Measurements from ENCODE around the gene UCP2. TPM values are rescaled to one million over a fixed set of nuclear protein-coding genes. Genes with fewer than 3 reads are reported as not detected.

Gene UCP2
- total RNA-seq, 4 donors from 2014 or later: 36.7 to 57.6 (median 39.6) TPM

DNA sequence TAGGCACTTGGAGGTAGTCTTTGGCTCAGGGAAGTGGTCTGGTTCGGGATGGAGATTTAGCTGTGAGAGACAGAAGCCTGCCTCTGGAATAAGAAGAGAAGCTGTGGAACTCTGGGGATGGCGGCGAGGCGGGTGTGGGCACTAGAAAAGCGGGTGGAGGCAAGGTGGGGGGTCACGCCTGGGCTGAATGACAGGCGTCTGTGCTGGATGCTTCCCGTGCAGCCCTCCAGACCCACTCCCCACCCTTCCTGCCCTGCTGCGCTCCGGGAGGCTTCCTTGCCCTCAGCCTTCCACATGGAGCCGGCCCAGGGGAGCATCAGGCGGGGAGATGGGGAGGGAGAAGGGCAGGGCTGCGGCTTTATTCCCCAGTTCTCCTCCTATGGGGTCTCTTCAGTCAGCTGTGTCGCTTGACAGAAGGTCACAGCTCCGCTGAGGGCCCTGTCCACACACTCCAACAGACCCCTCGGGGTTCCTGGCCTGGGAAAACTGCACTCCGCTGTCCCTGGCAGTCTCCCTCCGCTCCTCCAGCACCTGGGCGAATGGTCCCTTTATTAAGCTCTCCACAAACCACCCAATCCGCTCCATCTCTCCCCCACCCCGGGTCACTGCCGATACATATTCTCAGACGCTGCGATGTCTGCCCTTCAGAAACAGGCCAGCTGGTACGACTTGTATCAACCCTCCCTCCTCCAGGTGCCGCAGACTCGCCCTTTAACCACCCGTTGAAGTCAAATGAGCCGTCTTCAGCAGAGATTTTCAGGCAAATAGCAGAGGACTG lies 25.6 kb downstream of the UCP2 start:
- 56 to 80% methylated on average over 1 to 25 of the region's 29 CpGs for WGBS, 2 donors (ENCODE audit: low coverage in 1 of 2)
- TF ChIP-seq POLR2A (IDR thresholded peaks at IDR 0.05) (no peak), EP300 (IDR thresholded peaks at IDR 0.05; ENCODE audit: low read depth) (no peak), CTCF (IDR thresholded peaks at IDR 0.05) (no peak), POLR2AphosphoS5 (IDR thresholded peaks at IDR 0.05) (no peak)
- DNase-seq: no peak

DNA sequence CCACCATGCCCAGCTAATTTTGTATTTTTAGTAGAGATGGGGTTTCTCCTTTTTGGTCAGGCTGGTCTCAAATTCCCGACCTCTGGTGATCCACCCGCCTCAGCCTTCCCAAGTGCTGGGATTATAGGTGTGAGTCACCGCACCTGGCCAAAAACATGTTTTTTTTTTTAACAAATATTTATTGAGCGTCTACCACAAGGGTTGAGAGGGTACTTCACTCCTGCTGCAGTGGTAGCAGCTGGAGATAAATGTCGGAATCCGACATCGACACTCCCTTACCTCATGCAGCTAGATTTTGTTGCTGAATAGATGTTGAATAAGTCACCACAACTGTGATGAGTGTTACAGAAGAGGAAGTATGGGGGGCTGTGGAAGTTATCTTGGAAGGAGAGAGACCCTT lies 30.8 kb downstream of the UCP2 start:
- H3K36me3 ChIP-seq: no peaks in the 10 kb centered on the region
- no peak for TF ChIP-seq EP300 (IDR thresholded peaks at IDR 0.05; ENCODE audit: low read depth)
- no peak for TF ChIP-seq CTCF (IDR thresholded peaks at IDR 0.05)
- no peak for TF ChIP-seq POLR2AphosphoS5 (IDR thresholded peaks at IDR 0.05)
- no peak for TF ChIP-seq POLR2A (IDR thresholded peaks at IDR 0.05)
- H3K4me3 ChIP-seq: no peak overlapping the region
- no peaks in the 10 kb centered on the region for H3K9me3 ChIP-seq
- 76 to 88% methylated on average over 5 to 7 of the region's 7 CpGs for WGBS, 2 donors (ENCODE audit: low coverage in 1 of 2)
- intact Hi-C loops (cut with DNase I; ENCODE audit: low total_unique reads): no loop called here
- H3K4me1 ChIP-seq: no peaks in the 10 kb centered on the region
- no peak overlapping the region for H3K27ac ChIP-seq
- no peaks in the 10 kb centered on the region for H3K27me3 ChIP-seq
- in situ Hi-C loops (cut with MboI; ENCODE audit: low pct_ligation_motif_present in 1 of 4, low pct_unique_long_range_greater_than_20kb in 1 of 4, low sequenced_read_pairs in 3 of 4): loop anchor here in 2 of 4 donors (25.0 kb wide), 2 partner anchors 136 to 611 kb away; no protein-coding TSS in a partner anchor
- no peak for DNase-seq

More for the DNA sequence above, 25.6 kb downstream of the UCP2 start:
- H3K27me3 ChIP-seq: no peaks in the 10 kb centered on the region
- in situ Hi-C loops (cut with MboI; ENCODE audit: low pct_ligation_motif_present in 1 of 4, low pct_unique_long_range_greater_than_20kb in 1 of 4, low sequenced_read_pairs in 3 of 4): loop anchor here in 2 of 4 donors (25.0 kb wide), 2 partner anchors 130 to 605 kb away; no protein-coding TSS in a partner anchor
- H3K4me3 ChIP-seq: no peak overlapping the region
- H3K27ac ChIP-seq: no peak overlapping the region
- no peaks in the 10 kb centered on the region for H3K9me3 ChIP-seq
- intact Hi-C loops (cut with DNase I; ENCODE audit: low total_unique reads): no loop called here
- H3K36me3 ChIP-seq: no peaks in the 10 kb centered on the region
- no peaks in the 10 kb centered on the region for H3K4me1 ChIP-seq

GRCh38 chr11:73950869-73951710 lies 31.6 kb downstream of the UCP2 start, which contains the start of gene DNAJB13:
Gene DNAJB13, plus strand, starts transcription at chr11:73951026. Its CDS starts 44 bp downstream, at chr11:73951070.
- 78 to 80% methylated on average over 4 to 12 of the region's 12 CpGs for WGBS, 2 donors (ENCODE audit: low coverage in 1 of 2)
- Histone ChIP-seq H3K9me3 (no peaks in the 10 kb centered on the region), H3K4me1 (no peaks in the 10 kb centered on the region), H3K27me3 (no peaks in the 10 kb centered on the region), H3K36me3 (no peaks in the 10 kb centered on the region), H3K4me3 (no peak within 1 kb of the TSS), H3K27ac (no peak within 1 kb of the TSS)
- no peak for TF ChIP-seq POLR2AphosphoS5 (IDR thresholded peaks at IDR 0.05)
- no peak for TF ChIP-seq CTCF (IDR thresholded peaks at IDR 0.05)
- no peak for TF ChIP-seq POLR2A (IDR thresholded peaks at IDR 0.05)
- no peak for TF ChIP-seq EP300 (IDR thresholded peaks at IDR 0.05; ENCODE audit: low read depth)
- intact Hi-C loops (cut with DNase I; ENCODE audit: low total_unique reads): no loop called here
- in situ Hi-C loops (cut with MboI; ENCODE audit: low pct_ligation_motif_present in 1 of 4, low pct_unique_long_range_greater_than_20kb in 1 of 4, low sequenced_read_pairs in 3 of 4): loop anchor here in 2 of 4 donors (25.0 kb wide), 2 partner anchors 136 to 611 kb away; no protein-coding TSS in a partner anchor
- peak; percentile 44 for DNase-seq

DNA sequence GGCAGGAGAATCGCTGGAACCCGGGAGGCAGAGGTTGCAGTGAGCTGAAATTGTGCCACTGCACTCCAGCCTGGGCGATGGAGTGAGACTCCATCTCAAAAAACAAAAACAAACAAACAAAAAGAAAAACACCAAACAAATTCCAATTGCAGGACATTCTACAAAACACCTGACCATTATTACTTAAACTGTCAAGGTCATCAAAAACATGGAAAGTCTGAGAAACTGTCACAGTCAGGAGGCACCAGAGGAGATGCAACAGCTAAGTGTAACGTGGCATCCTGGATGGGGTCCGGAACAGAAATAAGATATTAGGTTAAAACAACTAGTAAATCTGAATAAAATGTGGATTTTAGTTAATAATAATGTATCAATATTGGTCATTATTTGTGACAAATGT lies 32.7 kb downstream of the UCP2 start:
- TF ChIP-seq POLR2AphosphoS5 (IDR thresholded peaks at IDR 0.05) (no peak), EP300 (IDR thresholded peaks at IDR 0.05; ENCODE audit: low read depth) (no peak), POLR2A (IDR thresholded peaks at IDR 0.05) (no peak), CTCF (IDR thresholded peaks at IDR 0.05) (no peak)
- H3K36me3 ChIP-seq: no peaks in the 10 kb centered on the region
- in situ Hi-C loops (cut with MboI; ENCODE audit: low pct_ligation_motif_present in 1 of 4, low pct_unique_long_range_greater_than_20kb in 1 of 4, low sequenced_read_pairs in 3 of 4): loop anchor here in 2 of 4 donors (25.0 kb wide), 2 partner anchors 137 to 612 kb away; no protein-coding TSS in a partner anchor
- no peaks in the 10 kb centered on the region for H3K9me3 ChIP-seq
- H3K4me1 ChIP-seq: peaks cover 0 to 8% (median 3%) of the 10 kb centered on the region in 4 donors
- no peak for DNase-seq
- H3K4me3 ChIP-seq: no peak overlapping the region
- WGBS, 2 donors (ENCODE audit: low coverage in 1 of 2): 96 to 100% methylated on average over 2 to 5 of the region's 5 CpGs
- intact Hi-C loops (cut with DNase I; ENCODE audit: low total_unique reads): no loop called here
- H3K27ac ChIP-seq: no peak overlapping the region
- H3K27me3 ChIP-seq: no peaks in the 10 kb centered on the region

Data from transverse colon (tissue), 4 donors.